Endothelial cell of umbilical vein (primary cell): ENCODE data around the gene SNX10. TPM values are rescaled to one million over a fixed set of nuclear protein-coding genes. Genes with fewer than 3 reads are reported as not detected.

Source experiments
- BruUV-seq: library from RNA; stranded (reverse); fragments of 400-500 nt; replicated peaks from 2 replicates; lab custom pipeline; 2021; lab: Mats Ljungman, UMichigan
- CTCF ChIA-PET: fragments of 300-600, 350-600 bp; sonication (Branson Sonifier 250); formaldehyde crosslinking; loops from one replicate; lab custom pipeline; 2021; ENCODE audit warnings: antibody characterized with exemption, inconsistent platforms; lab: Charles Lee
- POLR2A ChIA-PET: fragments of 300-600, 350-600 bp; sonication (Branson Sonifier 250); formaldehyde crosslinking; loops from one replicate; lab custom pipeline; 2021; ENCODE audit warnings: antibody characterized with exemption, inconsistent platforms; lab: Charles Lee
- DNase-seq: peaks from one replicate; pipeline ENCODE4 v3.0.0-alpha.2; 2011; ENCODE audit warnings: low read depth, low spot score
- FAIRE-seq: peaks from 2 replicates; lab custom pipeline; 2011; peaks lifted over from hg19 to GRCh38; lab: Jason Lieb, UNC
- H2AFZ ChIP-seq: 2 replicates; pipeline ENCODE4 v1.6.0; 2012; ENCODE audit warnings: low read depth, low read length, control low read depth, inconsistent platforms
- H3K27ac ChIP-seq: 2 replicates; pipeline ENCODE4 v1.5.1; 2011; ENCODE audit warnings: low read depth, mild to moderate bottlenecking, control low read depth, low read length, moderate library complexity; ENCODE audit not compliant: insufficient read depth
- H3K27me3 ChIP-seq, 2 experiments: 2 replicates each; pipeline versions ENCODE4 v1.6.0 to v1.6.1; 2011; ENCODE audit warnings: low read length in 2 of 2, mixed read lengths in 1 of 2; ENCODE audit not compliant: control insufficient read depth in 2 of 2, insufficient read depth in 2 of 2
- H3K36me3 ChIP-seq, 2 experiments: 2 replicates in 1 of 2; 3 replicates in 1 of 2; pipeline ENCODE4 v1.5.1; 2011; ENCODE audit warnings: low read length in 2 of 2, mild to moderate bottlenecking in 1 of 2, moderate library complexity in 1 of 2; ENCODE audit not compliant: control insufficient read depth in 2 of 2, insufficient read depth in 2 of 2; ENCODE audit errors: extremely low read depth in 1 of 2
- H3K4me1 ChIP-seq: 3 replicates; pipeline ENCODE4 v1.5.1; 2011; ENCODE audit warnings: mild to moderate bottlenecking, low read length; ENCODE audit not compliant: control insufficient read depth, insufficient read depth; ENCODE audit errors: extremely low read depth
- H3K4me2 ChIP-seq: 2 replicates; pipeline ENCODE4 v1.6.1; 2011; ENCODE audit warnings: low read length, control low read depth, mixed read lengths; ENCODE audit not compliant: insufficient read depth
- H3K4me3 ChIP-seq, 3 experiments: fragments of 200-600 bp in 1 of 3; sonication (generic), shearing (Covaris generic) in 1 of 3; replicated peaks in 1 of 3; 2 replicates each; pipeline ENCODE4 v1.5.1; 2011 to 2016; ENCODE audit warnings: control low read depth in 3 of 3, low read length in 3 of 3, mild to moderate bottlenecking in 2 of 3, inconsistent platforms in 1 of 3, low read depth in 1 of 3, moderate library complexity in 1 of 3; ENCODE audit not compliant: insufficient read depth in 1 of 3
- H3K79me2 ChIP-seq: 2 replicates; pipeline ENCODE4 v1.6.0; 2012; ENCODE audit warnings: low read length, inconsistent platforms; ENCODE audit not compliant: control insufficient read depth, insufficient read depth
- H3K9ac ChIP-seq: replicated peaks from 2 replicates; pipeline ENCODE3; 2011; ENCODE audit warnings: low read length, control low read depth; ENCODE audit not compliant: insufficient read depth; ENCODE audit errors: extremely low read depth
- H3K9me1 ChIP-seq: replicated peaks from 3 replicates; pipeline ENCODE4 v1.6.0; 2011; ENCODE audit warnings: mild to moderate bottlenecking, low read length; ENCODE audit not compliant: control insufficient read depth, insufficient read depth; ENCODE audit errors: extremely low read depth
- H3K9me3 ChIP-seq: replicated peaks from 2 replicates; pipeline ENCODE4 v1.5.1; 2012; ENCODE audit warnings: low read length, inconsistent platforms; ENCODE audit not compliant: control insufficient read depth, insufficient read depth
- H4K20me1 ChIP-seq: replicated peaks from 2 replicates; pipeline ENCODE3; 2011; ENCODE audit warnings: mild to moderate bottlenecking, low read length; ENCODE audit not compliant: control insufficient read depth, insufficient read depth; ENCODE audit errors: extremely low read depth
- CTCF ChIP-seq, 2 donors: IDR thresholded peaks; 1 replicate in 1 of 2; 2 replicates in 1 of 2; pipeline ENCODE4 v1.5.1; 2011; ENCODE audit warnings: low read length in 2 of 2, mild to moderate bottlenecking in 2 of 2, moderate library complexity in 2 of 2, control low read depth in 1 of 2, inconsistent platforms in 1 of 2, low read depth in 1 of 2; ENCODE audit not compliant: insufficient read depth in 1 of 2; ENCODE audit errors: extremely low read depth in 1 of 2
- EZH2 ChIP-seq: IDR thresholded peaks from 2 replicates; pipeline ENCODE4 v1.6.1; 2012; ENCODE audit warnings: borderline replicate concordance, low read depth, mild to moderate bottlenecking, moderate library complexity, low read length, inconsistent platforms; ENCODE audit not compliant: severe bottlenecking
- FOS ChIP-seq: IDR thresholded peaks from 2 replicates; pipeline ENCODE4 v1.6.1; 2011; ENCODE audit warnings: mild to moderate bottlenecking, low read length, moderate library complexity, borderline replicate concordance; ENCODE audit not compliant: insufficient read depth
- GATA2 ChIP-seq: IDR thresholded peaks from 2 replicates; pipeline ENCODE4 v1.7.0; 2011; ENCODE audit warnings: low read depth, mild to moderate bottlenecking, moderate library complexity, mixed read lengths, low read length; ENCODE audit not compliant: insufficient read length, insufficient read depth
- JUN ChIP-seq: IDR thresholded peaks from 2 replicates; pipeline ENCODE4 v1.6.1; 2011; ENCODE audit warnings: borderline replicate concordance, low read depth; ENCODE audit not compliant: insufficient read length, insufficient read depth
- MAX ChIP-seq: IDR thresholded peaks from 2 replicates; pipeline ENCODE4 v1.6.1; 2011; ENCODE audit not compliant: insufficient read depth, insufficient read length
- MYC ChIP-seq: IDR thresholded peaks from one replicate; pipeline ENCODE4 v1.6.1; 2011; ENCODE audit warnings: mild to moderate bottlenecking, low read depth, low read length
- POLR2A ChIP-seq: IDR thresholded peaks from 2 replicates; pipeline ENCODE4 v1.6.1; 2012; ENCODE audit warnings: low read depth, mild to moderate bottlenecking, control low read depth, low read length
- POLR2AphosphoS5 ChIP-seq: IDR thresholded peaks from 2 replicates; pipeline ENCODE4 v1.6.1; 2012; ENCODE audit warnings: low read depth, mild to moderate bottlenecking, control low read depth, low read length, moderate library complexity; ENCODE audit not compliant: insufficient read depth
- dilution Hi-C: fragments of 300-500 bp; cut with MboI; formaldehyde crosslinking; loops from one replicate; pipeline ENCODE4 v1.15.0; 2019; ENCODE audit warnings: low sequenced_read_pairs; ENCODE audit not compliant: extremely low pct_ligation_motif_present
- intact Hi-C: fragments of 100-400 bp; cut with micrococcal nuclease; formaldehyde crosslinking; loops from one replicate; pipeline ENCODE4 v1.10.0; 2022
- polyA plus RNA-seq, 4 experiments: library from polyadenylated mRNA; depleted of rRNA in 3 of 4; stranded (reverse) in 3 of 4; unstranded in 1 of 4; fragments of >200 nt; gene quantifications; 2 replicates each; pipeline versions ENCODE4 v1.2.1 to v1.2.3, GENCODE V29; 2011 to 2012; ENCODE audit warnings: missing spikeins in 1 of 4
- total RNA-seq: library from RNA; stranded (reverse); gene quantifications from 2 replicates; pipeline ENCODE4 v1.2.3, GENCODE V29; 2021

The SNX10 gene
- total and polyA plus RNA-seq, 2 donors (not counting 3 experiments of a cell fraction or from before 2014, with no cell fraction given), result 0.25 to 0.80 TPM

GRCh38 chr7:26311798-26312197 is 20.1 kb downstream of the SNX10 start:
- Histone ChIP-seq H3K79me2 (no peaks in the 10 kb centered on the region), H3K27ac (no peak overlapping the region), H3K4me1 (no peaks in the 10 kb centered on the region), H3K36me3 (no peaks in the 10 kb centered on the region), H3K9me1 (no peaks in the 10 kb centered on the region), H3K4me3 (no peak overlapping the region), H4K20me1 (no peaks in the 10 kb centered on the region), H3K27me3 (no peaks in the 10 kb centered on the region), H3K4me2 (no peak overlapping the region), H3K9ac (no peak overlapping the region), H2AFZ (no peak overlapping the region), H3K9me3 (no peaks in the 10 kb centered on the region)
- dilution Hi-C loops, result no loop called here
- intact Hi-C loops, result no loop called here
- TF ChIP-seq MAX (no peak), MYC (no peak), GATA2 (no peak), EZH2 (no peak), JUN (no peak), FOS (no peak), CTCF (IDR thresholded peaks at IDR 0.05; ENCODE audit: extremely low read depth in 1 of 2, insufficient read depth in 1 of 2, low read depth in 1 of 2, low read length in 2 of 2) (no peak), POLR2A (no peak), POLR2AphosphoS5 (no peak)
- ChIA-PET POLR2A (no interaction called here), CTCF (no interaction called here)
- FAIRE-seq (no peak), DNase-seq (no peak)
- BruUV-seq, result no TSS peak
